ENCODE data around the gene BATF2.
A peak's percentile ranks its signal among the peaks of the same experiment; 100 is the strongest.
"Not testable (repeated sequence)": the region's sequence is repeated elsewhere in the genome, so short reads cannot be mapped to it uniquely, and the experiment has no call there.

The BATF2 gene

GRCh38 chr11:64996710-64997380, at the start of gene BATF2:
Gene BATF2, minus strand, starts transcription at chr11:64996971. Its CDS starts 57 bp downstream, at chr11:64996914.
- DNase-seq: no peak

DNA sequence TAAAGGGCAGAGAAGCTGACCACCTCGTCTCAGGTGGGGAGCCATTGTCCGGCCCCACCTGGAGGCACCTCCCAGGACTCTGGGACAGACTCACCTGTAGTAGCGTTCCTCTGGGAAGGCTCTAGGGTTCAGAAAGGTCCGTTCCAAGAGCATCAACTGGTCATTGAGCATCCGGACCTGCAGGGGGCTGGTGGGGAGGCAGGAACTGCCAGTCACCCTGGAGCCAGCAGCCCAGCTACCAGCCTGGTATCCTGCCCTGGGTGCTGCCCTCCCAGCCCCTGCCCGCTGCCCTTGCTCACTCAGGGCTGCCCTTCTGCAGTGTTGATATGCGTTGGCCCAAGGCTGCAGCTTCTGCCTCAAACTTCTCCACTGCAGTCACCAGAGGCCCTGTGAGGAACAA, 49.0 kb upstream of the BATF2 start:
- DNase-seq: no peak

DNA sequence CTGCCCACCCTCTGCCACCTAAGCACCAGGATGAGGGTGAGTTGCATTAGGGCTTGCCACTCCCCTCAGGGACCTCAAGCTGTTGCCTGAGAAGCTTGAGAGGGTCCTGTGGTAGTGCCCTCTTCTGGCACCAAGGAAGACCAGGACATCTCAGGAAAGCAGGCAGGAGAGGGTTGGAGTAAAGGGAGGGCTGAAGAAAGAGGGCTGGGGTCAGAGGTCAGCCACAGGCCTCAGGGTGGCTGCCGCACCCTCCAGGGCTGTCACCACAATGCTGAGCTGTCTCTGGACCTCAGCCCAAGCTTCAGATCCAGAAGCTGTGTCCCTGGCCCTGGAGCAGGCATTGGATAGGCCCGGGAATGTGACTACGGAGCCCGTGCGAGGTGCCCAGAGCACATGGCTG, 48.3 kb upstream of the BATF2 start:
- DNase-seq: no peak

- DNase-seq: no peak
Observed at GRCh38 chr11:65043881-65044501, 47.2 kb upstream of the BATF2 start.

GRCh38 chr11:65042891-65043290, 46.1 kb upstream of the BATF2 start:
- DNase-seq: no peak

GRCh38 chr11:65040847-65041622, 44.3 kb upstream of the BATF2 start, which contains the start of gene SAC3D1:
Gene SAC3D1, plus strand, starts transcription at chr11:65041210. Its CDS starts 83 bp downstream, at chr11:65041293.
- peak; percentile 85 for DNase-seq

- no peak for DNase-seq
Observed at GRCh38 chr11:65040520-65040846, 43.7 kb upstream of the BATF2 start.

- DNase-seq: no peak
Observed at GRCh38 chr11:65036931-65037330, 40.2 kb upstream of the BATF2 start.

DNA sequence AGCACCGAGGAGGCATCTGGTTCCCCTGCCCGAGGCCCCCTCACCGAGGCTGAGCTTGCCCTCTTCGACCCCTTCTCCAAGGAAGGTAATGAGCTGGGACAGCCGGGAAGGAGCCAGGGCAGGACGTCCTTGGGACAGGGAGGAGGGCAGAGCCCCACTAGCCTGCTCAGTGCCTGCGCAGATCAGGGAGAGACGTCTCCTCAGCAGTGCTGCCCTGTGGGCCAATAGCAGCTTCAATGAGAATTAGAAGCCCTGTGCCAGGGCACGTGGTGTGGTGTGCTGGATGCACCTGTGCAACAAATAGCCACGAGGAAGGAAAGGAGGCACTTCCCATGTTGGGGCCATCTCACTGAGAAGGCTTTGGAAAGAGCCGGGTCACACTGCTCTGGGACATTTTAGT, 38.8 kb upstream of the BATF2 start:
- DNase-seq: no peak

DNA sequence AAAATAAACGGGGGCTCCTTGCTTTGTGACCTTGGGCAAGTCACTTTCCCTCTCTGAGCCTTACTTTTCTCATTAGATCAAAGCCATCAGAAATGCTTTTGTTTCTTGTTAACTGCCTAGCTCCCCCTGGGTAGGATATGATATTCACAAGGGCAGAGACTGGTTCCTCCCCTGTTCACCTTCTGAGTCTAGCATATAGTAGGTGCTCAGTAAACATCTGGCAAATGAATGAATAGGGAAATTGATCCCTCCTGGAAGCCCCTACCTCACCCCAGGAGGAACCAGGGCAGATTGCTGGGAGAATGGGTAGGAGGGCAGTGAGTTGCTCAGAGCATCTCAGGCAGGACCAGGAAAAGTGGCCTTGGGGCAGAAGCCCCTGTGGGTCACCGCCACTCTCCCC, 37.7 kb upstream of the BATF2 start:
- no peak for DNase-seq

GRCh38 chr11:65032216-65032615, 35.4 kb upstream of the BATF2 start:
- DNase-seq: no peak

- DNase-seq: peak; percentile 75
Observed at GRCh38 chr11:65027213-65028067, 30.7 kb upstream of the BATF2 start, which contains the start of gene SNX15. Gene SNX15, plus strand, starts transcription at chr11:65027439. Its CDS starts 99 bp downstream, at chr11:65027538.

GRCh38 chr11:65026810-65027209, 30.0 kb upstream of the BATF2 start:
- DNase-seq: no peak

- DNase-seq: not testable (repeated sequence)
Observed at GRCh38 chr11:65023502-65023901, 26.7 kb upstream of the BATF2 start.

- no peak for DNase-seq
Observed at GRCh38 chr11:65021509-65021908, 24.7 kb upstream of the BATF2 start.

DNA sequence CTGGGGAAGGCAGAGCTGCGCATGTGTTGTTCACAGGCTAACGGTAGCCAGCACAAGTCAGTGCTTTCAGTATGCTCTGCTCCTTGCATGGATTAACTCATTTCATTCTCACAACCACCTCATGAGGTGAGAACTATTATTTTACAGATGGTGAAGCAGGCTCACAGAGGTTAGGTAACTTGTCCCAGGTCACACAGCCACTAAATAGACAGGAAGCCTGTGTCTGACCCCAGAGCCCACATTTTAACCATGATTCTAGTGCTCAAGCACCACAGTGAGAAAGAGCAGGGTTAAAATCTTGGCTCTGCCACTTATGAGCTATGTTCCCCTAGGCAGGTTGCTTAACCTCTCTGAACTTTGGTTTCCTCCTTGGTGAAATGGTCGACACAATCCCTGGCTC, 24.2 kb upstream of the BATF2 start:
- DNase-seq: no peak

- DNase-seq: no peak
Observed at GRCh38 chr11:65019824-65020223, 23.1 kb upstream of the BATF2 start.

GRCh38 chr11:65017937-65018336, 21.2 kb upstream of the BATF2 start:
- no peak for DNase-seq

GRCh38 chr11:65016705-65017104, 19.9 kb upstream of the BATF2 start:
- no peak for DNase-seq

- no peak for DNase-seq
Observed at GRCh38 chr11:65014726-65015227, 18.0 kb upstream of the BATF2 start.

DNA sequence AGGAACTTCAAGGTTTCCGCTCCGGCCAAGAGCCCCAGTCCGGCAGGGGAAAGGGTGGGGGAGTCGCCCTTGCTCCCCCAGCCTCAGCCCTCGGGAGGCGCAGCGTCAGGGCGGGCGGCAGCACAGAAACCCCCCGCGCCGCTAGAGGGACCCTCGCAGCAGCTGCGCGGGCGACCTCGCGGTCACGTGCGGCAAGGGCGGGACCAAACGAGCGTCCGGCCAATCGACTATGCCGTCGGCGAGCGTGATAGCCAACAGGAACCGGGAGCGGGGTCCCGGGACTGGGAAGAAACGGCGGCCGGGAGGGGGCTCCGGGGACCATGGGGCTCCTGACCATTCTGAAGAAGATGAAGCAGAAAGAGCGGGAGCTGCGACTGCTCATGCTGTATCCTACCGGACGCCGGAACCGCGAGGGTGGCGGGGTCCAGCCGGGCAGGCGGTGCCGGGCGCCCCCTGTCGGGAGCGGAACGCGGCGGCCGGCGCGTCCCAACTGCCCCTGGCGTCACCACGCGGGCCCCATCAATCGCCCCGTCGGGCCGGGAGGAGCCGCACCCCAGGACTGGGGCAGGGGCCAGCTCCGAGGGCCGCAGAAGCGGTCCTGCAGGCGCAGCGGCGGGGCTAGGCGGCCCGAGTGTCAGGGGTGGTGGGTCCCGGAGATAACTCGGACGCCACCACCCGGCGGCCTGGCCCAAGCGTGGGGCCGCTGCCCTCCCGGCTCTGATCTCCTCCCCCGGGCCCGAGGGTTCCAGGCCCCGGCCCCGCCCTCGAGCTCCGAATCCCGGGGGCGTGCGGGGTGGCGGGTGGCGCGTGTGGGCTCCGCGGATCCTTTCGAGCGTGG, 17.3 kb upstream of the BATF2 start, which contains the start of gene ARL2:
ARL2 (plus strand) TSS at position 273 of the 838 bp plus-strand sequence; CDS start at position 321, 48 bp downstream.
- peak; percentile 37 for DNase-seq
